Tibial nerve (tissue), 4 donors: ENCODE measurements around the gene NPHS1. TPM values are rescaled to one million over a fixed set of nuclear protein-coding genes. Genes with fewer than 3 reads are reported as not detected.
"Not testable (repeated sequence)": the region's sequence is repeated elsewhere in the genome, so short reads cannot be mapped to it uniquely, and the experiment has no call there.

Experiments used
- DNase-seq, 2 donors: peaks; one replicate each; pipeline ENCODE4 v3.0.0-alpha.2; 2019; ENCODE audit warnings: low spot score in 2 of 2
- H3K27ac ChIP-seq, 4 donors: fragments of 200-600 bp; sonication (generic) in 3 of 4; one replicate each; pipeline ENCODE4 v1.5.1; 2017 to 2019; ENCODE audit warnings: mild to moderate bottlenecking in 1 of 4
- H3K27me3 ChIP-seq, 2 donors: fragments of 200-600 bp; sonication (generic) in 1 of 2; one replicate each; pipeline versions ENCODE4 v1.5.1 to v1.6.0; 2017 to 2019
- H3K36me3 ChIP-seq, 3 donors: fragments of 200-600 bp; sonication (generic); one replicate each; pipeline ENCODE4 v1.5.1; 2018 to 2019
- H3K4me1 ChIP-seq, 4 donors: fragments of 200-600 bp; sonication (generic) in 3 of 4; one replicate each; pipeline ENCODE4 v1.5.1; 2017 to 2019
- H3K4me3 ChIP-seq, 4 donors: fragments of 200-600 bp; sonication (generic) in 3 of 4; one replicate each; pipeline ENCODE4 v1.5.1; 2017 to 2019; ENCODE audit warnings: mild to moderate bottlenecking in 1 of 4, moderate library complexity in 1 of 4
- H3K9me3 ChIP-seq, 4 donors: fragments of 200-600 bp; sonication (generic) in 3 of 4; one replicate each; pipeline ENCODE4 v1.5.1; 2017 to 2019
- CTCF ChIP-seq, 5 experiments: fragments of 200-600 bp in 3 of 5; fragments of 450-650 bp in 2 of 5; sonication (generic) in 3 of 5; IDR thresholded peaks; one replicate each; pipeline ENCODE4 v1.5.1; 2016 to 2019; ENCODE audit warnings: antibody characterized with exemption in 5 of 5, mild to moderate bottlenecking in 3 of 5, moderate library complexity in 2 of 5
- EP300 ChIP-seq, 2 donors: sonication (generic); formaldehyde crosslinking; IDR thresholded peaks; one replicate each; pipeline ENCODE4 v1.6.1; 2017; ENCODE audit warnings: antibody characterized with exemption in 2 of 2, mild to moderate bottlenecking in 1 of 2
- POLR2A ChIP-seq, 2 donors: fragments of 450-650 bp; IDR thresholded peaks; one replicate each; pipeline ENCODE4 v1.6.1; 2017; ENCODE audit warnings: antibody characterized with exemption in 2 of 2, mild to moderate bottlenecking in 2 of 2, moderate library complexity in 2 of 2
- WGBS, 2 donors: methylation state at CpG; one replicate each; pipeline ENCODE4 v1.1.5; 2018; 5-methylcytosine and 5-hydroxymethylcytosine counted together
- total RNA-seq, 4 donors: library from RNA; depleted of rRNA; stranded (reverse); fragments of >200 nt; gene quantifications; one replicate each; pipeline ENCODE4 v1.1.0, GENCODE V29; 2016

Gene NPHS1
- total RNA-seq, 4 donors from 2014 or later: not detected

- Histone ChIP-seq H3K4me3 (peak overlapping the region; percentile 72 to 82 (median 78)), H3K9me3 (no peaks in the 10 kb centered on the region), H3K36me3 (peaks cover 0 to 50% (median 19%) of the 10 kb centered on the region in 3 donors), H3K4me1 (peaks cover 0 to 41% (median 22%) of the 10 kb centered on the region in 4 donors), H3K27me3 (peaks cover 0 to 3% of the 10 kb centered on the region in 2 donors), H3K27ac (peak overlapping the region; percentile 83 to 94 (median 92))
- 84 to 88% methylated on average over 11 to 13 of the region's 13 CpGs for WGBS, 2 donors
- no peak for DNase-seq
- TF ChIP-seq EP300 (IDR thresholded peaks at IDR 0.05) (no peak), CTCF (IDR thresholded peaks at IDR 0.05) (no peak), POLR2A (IDR thresholded peaks at IDR 0.05) (no peak)
These were observed 45.6 kb upstream of the NPHS1 start for GRCh38 chr19:35897706-35898451.

- Histone ChIP-seq H3K9me3 (no peaks in the 10 kb centered on the region), H3K4me1 (peaks cover 0 to 28% (median 16%) of the 10 kb centered on the region in 4 donors), H3K27ac (no peak overlapping the region), H3K4me3 (no peak overlapping the region), H3K27me3 (peaks cover 0 to 3% of the 10 kb centered on the region in 2 donors), H3K36me3 (peaks cover 0 to 62% (median 19%) of the 10 kb centered on the region in 3 donors)
- TF ChIP-seq EP300 (IDR thresholded peaks at IDR 0.05) (no peak), POLR2A (IDR thresholded peaks at IDR 0.05) (no peak), CTCF (IDR thresholded peaks at IDR 0.05) (no peak)
- 93 to 99% methylated on average over 10 to 13 of the region's 13 CpGs for WGBS, 2 donors
- DNase-seq: no peak
These were observed 44.3 kb upstream of the NPHS1 start for GRCh38 chr19:35896643-35897040.

GRCh38 chr19:35895911-35896642 lies 43.8 kb upstream of the NPHS1 start:
- Histone ChIP-seq H3K27ac (no peak overlapping the region), H3K4me3 (no peak overlapping the region), H3K9me3 (no peaks in the 10 kb centered on the region), H3K36me3 (peaks cover 0 to 66% (median 19%) of the 10 kb centered on the region in 3 donors), H3K27me3 (peaks cover 0 to 3% of the 10 kb centered on the region in 2 donors), H3K4me1 (peaks cover 0 to 23% (median 11%) of the 10 kb centered on the region in 4 donors)
- TF ChIP-seq POLR2A (IDR thresholded peaks at IDR 0.05) (no peak), EP300 (IDR thresholded peaks at IDR 0.05) (no peak), CTCF (IDR thresholded peaks at IDR 0.05) (no peak)
- WGBS, 2 donors: 85 to 86% methylated on average over 16 to 21 of the region's 21 CpGs
- DNase-seq: no peak

- Histone ChIP-seq H3K4me3 (no peak overlapping the region), H3K27ac (no peak overlapping the region), H3K4me1 (peaks cover 0 to 19% (median 7%) of the 10 kb centered on the region in 4 donors), H3K9me3 (no peaks in the 10 kb centered on the region), H3K27me3 (no peaks in the 10 kb centered on the region), H3K36me3 (peaks cover 0 to 84% (median 26%) of the 10 kb centered on the region in 3 donors)
- TF ChIP-seq CTCF (IDR thresholded peaks at IDR 0.05): no peak
- TF ChIP-seq POLR2A (IDR thresholded peaks at IDR 0.05): no peak
- TF ChIP-seq EP300 (IDR thresholded peaks at IDR 0.05): no peak
- no peak for DNase-seq
- WGBS, 2 donors: 91 to 100% methylated on average over 2 of the region's 2 CpGs
These were observed 42.0 kb upstream of the NPHS1 start for GRCh38 chr19:35894342-35894741.

- not testable (repeated sequence) for H3K4me3 ChIP-seq, H3K4me1 ChIP-seq, H3K27me3 ChIP-seq, H3K9me3 ChIP-seq, DNase-seq, H3K27ac ChIP-seq
- 93 to 96% methylated on average over 3 of the region's 3 CpGs for WGBS, 2 donors
- H3K36me3 ChIP-seq: peaks cover 0 to 98% (median 32%) of the 10 kb centered on the region in 3 donors
These were observed 39.5 kb upstream of the NPHS1 start for GRCh38 chr19:35891819-35892218.
